ENCODE data around the gene OTOP1.
"Not testable (repeated sequence)": the region's sequence is repeated elsewhere in the genome, so short reads cannot be mapped to it uniquely, and the experiment has no call there.

OTOP1 gene, protein sequence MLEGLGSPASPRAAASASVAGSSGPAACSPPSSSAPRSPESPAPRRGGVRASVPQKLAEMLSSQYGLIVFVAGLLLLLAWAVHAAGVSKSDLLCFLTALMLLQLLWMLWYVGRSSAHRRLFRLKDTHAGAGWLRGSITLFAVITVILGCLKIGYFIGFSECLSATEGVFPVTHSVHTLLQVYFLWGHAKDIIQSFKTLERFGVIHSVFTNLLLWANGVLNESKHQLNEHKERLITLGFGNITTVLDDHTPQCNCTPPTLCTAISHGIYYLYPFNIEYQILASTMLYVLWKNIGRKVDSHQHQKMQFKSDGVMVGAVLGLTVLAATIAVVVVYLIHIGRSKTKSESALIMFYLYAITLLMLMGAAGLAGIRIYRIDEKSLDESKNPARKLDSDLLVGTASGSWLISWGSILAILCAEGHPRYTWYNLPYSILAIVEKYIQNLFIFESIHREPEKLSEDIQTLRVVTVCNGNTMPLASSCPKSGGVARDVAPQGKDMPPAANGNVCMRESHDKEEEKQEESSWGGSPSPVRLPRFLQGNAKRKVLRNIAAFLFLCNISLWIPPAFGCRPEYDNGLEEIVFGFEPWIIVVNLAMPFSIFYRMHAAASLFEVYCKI

DNA sequence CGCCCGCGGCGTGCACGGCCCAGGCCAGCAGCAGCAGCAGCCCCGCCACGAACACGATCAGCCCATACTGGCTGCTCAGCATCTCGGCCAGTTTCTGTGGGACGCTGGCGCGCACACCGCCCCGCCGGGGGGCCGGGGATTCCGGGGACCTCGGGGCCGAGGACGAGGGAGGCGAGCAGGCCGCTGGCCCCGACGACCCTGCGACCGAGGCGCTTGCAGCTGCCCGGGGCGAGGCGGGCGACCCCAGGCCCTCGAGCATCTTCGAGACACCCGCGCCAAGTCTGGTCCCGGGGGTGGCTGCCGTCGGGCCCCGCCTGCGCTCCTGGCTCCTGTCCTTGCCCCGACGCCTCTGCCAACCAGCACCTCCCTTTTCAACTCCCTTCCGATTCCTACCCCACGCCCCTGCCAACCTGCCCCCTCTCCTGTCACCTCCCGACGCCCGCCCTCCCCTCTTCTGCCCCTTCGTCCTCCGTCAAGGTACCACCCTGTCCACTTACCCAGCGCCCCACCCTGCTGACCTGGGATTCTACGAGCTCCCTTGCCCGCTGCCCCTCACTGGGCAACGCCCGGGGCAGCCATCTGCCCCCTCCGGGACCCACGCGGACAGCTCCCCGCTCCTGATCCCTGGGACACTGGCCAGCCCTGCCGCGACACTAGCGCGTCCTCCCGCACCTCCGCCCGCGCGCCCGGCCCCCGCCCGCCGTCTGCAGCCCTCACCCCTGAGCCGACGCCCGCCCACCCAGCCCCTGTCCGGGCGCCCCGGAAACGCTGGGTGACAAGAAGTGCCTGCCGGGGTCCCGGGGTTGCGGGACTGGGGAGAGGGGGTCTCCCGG is at the start of gene OTOP1:
Gene OTOP1, minus strand, starts transcription at position 324 of the 833 bp plus-strand sequence. Its CDS starts 65 bp downstream, at position 259.
- no peak for FAIRE-seq

DNA sequence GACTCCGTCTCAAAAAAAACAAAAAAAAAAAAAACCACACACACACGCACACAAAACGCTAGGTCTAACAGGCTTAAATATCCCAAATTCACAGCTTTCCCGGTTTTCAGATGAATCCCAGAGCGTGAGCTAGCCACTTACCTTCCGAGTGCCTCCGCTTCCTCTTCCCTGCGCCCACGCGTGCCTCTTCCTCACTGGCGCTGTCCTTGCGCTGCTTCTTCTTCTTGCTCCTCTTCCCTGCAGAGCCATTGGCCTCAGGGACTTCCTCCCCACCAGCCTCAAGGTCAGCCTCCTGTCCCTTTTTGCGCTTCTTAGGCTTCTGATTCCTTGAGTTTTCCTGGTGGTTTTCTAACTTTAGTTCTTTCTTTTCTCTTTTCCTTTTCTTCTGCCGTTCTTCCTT is 47.5 kb upstream of the OTOP1 start:
- FAIRE-seq, result no peak

DNA sequence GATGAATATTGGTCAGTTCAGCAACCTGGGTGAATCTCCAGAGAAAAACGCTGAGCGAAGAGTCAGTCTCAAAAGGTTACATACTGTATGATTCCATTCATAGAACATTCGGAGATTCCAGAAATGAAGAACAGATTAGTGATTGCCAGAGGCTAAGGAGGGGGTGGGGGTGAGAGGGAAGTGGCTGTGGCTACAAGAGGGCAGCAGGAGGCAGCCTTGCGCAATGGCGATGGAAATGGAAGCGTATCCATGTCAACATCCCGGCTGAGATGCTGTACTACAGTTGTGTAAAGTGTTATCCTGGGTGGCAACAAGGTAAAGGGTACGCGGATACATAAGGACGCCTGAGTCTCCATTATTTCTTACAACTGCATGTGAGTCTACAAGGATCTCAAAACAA is 45.2 kb upstream of the OTOP1 start:
- FAIRE-seq, result no peak

DNA sequence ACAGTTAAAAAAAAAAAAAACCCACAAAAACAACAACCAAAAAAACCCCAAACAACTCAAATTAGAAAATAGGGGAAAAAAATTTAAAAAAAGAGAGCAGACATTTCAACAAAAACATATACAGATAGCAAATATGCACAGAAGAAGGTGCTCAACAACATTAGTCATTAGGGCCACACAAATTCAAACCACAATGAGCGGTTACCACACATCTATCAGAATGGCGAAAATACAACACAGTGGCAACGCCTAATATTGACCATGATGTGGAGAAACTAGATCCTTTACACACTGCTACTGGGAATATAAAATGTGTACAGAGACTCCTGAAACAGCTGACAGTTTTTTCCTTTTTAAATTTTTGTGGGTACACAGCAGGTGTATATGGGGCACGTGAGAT is 43.8 kb upstream of the OTOP1 start:
- FAIRE-seq, result no peak

DNA sequence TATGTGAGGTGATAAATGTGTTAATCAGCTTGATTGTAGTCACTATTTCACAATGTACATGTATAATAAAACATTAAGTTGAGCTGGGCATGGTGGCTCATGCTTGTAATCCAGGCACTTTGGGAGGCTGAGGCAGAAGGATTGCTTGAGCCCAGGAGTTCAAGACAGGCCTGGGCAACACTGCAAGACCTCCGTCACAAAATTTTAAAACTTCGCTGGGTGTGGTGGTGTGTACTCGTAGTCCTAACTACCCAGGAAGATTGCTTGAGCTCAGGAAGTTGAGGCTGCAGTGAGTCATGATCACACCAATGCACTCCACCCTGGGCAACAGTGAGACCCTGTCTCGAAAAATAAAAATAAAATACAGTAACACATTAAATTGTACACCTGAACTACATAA is 43.1 kb upstream of the OTOP1 start:
- FAIRE-seq, result no peak

DNA sequence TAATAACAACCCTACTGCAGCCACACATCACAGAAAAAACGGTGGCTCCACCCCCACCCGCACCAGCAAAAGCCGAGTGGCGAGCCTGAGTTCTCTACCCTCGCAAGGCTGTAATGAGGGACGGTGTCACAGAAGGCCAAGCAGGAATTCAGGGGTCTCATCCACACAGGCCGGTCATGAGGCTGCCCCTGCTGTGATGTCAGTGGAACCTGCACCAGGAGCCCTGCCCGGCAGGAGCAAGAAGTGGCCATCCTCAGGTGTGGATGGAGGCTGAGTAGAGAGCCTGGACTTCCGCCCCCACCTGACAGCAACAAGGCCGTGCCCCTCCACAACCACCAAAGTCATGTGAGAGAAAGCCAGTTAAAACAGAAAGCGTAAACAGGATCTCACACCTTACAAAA is 42.6 kb upstream of the OTOP1 start:
- no peak for FAIRE-seq

DNA sequence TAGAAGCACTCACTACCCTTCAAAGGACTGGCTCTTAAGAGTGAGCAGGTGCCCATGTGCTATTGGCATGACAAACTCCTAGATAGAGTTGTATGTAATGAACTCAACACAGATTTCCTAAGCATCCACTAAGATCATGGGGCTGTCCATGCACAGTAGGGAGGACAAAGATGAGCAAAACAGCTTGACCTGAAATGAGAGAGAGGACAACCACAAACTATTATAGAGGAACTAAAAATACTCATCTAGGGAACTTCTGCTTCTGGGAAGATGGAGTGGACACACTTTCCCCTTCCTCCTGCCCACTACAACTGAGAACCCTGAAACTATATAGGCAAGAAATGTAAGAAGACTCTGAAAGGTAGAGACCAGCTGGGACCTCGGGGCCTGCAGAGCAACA is 42.0 kb upstream of the OTOP1 start:
- no peak for FAIRE-seq

DNA sequence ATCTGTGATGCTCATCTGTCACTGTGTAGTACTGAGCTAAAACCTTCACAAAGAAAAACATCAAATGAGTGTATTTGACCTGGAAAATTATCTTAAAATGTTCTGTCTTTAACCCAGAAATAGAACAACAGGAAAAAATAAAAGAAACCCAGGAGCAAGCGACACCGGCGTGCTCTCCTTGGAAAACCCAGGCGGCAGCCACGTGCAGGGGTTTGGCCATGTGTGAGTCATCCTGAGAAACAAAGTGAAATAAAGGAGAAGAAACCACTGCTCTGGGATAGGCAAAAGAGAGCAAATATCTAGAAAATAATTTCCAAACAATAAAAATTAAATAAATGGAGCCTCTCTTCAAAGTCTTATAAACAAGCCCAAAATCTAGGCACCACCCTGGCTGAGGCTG is 41.3 kb upstream of the OTOP1 start:
- FAIRE-seq, result no peak

DNA sequence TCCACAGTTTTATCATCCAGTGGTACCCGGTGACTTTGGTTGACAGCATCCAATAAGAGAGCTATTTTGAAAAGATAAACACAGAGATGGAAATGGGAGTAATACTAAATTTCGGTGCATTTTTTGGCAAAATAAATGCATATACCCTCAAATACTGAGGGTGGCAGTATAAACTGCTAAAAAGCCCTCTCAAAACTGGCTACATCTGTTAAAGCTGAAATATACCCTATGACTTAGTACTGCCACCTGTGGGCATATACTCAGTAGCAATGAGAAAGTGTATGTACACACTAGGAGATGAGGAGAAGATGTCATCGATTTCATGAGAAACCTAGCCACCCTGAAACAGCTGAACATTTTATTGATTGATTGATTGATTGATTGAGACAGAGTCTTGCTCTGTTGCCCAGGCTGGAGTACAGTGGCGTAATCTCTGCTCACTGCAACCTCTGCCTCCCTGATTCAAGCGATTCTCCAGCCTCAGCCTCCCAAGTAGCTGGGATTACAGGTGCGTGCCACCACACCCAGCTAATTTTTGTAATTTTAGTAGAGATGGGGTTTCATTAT is 33.5 kb upstream of the OTOP1 start:
- peak; percentile 71 for FAIRE-seq

DNA sequence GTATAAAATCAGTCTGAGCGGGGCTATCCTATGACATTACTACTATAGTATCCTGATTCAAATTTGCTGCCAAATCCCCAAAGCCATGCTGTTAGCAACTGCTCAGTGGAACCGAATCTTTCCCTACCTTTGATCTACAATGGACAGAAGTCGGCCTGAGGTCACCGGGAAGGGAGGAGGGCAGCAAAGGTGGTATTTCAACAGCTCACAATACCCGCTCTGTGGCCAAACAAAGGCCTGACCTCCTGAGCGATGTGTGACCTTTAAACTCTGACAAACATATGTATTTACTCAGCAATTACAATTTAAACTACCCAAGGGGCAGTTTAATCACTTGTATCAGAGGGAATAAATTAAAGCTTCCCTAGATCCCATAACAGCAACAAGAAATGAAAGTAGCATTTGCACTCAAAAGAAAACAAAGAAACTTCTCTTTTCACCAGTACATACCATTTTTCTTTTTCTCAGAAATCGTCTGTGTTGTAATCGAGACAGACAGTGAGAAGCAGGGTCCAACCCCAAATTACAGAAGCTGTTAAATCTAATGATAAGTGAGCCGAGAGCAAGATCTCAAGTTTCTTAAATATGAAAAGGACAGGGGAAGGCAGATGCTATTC is 32.9 kb upstream of the OTOP1 start:
- no peak for FAIRE-seq

DNA sequence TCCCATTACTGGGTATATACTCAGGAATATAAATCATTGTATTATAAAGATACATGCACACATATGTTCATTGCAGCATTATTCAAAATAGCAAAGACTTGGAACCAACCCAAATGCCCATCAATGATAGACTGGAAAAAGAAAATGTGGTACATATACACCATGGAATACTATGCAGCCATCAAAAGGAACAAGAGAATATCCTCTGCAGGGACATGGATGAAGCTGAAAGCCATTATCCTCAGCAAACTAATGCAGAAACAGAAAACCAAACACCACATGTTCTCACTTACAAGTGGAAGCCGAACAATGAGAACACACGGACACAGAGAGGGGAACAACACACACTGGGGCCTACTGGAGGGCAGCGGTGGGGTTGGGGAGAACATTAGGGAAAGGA is 31.0 kb upstream of the OTOP1 start:
- not testable (repeated sequence) for FAIRE-seq

DNA sequence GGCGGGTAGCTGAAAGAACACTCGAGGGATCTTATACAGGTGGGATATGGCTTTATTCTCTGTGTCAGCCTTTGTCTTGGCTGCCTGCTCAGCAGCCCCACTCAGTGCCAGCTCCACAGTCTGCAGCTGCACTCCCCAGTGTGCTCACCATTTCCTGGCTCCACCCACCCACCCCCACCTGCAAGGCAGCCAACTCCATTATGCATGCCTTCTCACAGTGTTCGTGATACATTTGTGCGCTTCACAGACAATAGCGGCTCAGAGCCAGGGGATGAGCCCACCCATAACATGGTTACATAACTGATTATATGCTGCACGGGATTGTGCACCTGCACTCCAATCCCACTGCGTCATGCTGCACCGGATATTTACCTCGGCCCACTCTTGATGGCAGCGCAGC is 30.1 kb upstream of the OTOP1 start:
- no peak for FAIRE-seq

DNA sequence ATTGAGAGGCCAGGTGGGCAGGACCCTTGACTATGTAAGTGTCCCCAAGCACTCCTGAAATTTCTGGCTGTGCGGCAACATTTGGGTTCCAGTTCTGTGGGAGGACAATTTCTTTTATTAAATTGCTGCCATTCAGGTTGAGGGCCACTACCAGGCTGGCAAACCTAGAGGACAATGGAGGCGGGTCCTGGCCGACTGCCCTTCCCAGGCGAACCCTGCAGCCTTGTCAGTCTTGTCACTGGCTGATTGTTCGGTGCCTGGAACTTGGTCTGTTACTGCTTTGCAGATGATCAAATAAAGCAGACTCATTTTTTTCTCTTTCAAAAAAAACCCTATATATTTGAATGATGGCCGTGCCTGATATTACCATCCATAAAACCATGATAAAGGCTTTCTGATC is 27.9 kb upstream of the OTOP1 start:
- no peak for FAIRE-seq

DNA sequence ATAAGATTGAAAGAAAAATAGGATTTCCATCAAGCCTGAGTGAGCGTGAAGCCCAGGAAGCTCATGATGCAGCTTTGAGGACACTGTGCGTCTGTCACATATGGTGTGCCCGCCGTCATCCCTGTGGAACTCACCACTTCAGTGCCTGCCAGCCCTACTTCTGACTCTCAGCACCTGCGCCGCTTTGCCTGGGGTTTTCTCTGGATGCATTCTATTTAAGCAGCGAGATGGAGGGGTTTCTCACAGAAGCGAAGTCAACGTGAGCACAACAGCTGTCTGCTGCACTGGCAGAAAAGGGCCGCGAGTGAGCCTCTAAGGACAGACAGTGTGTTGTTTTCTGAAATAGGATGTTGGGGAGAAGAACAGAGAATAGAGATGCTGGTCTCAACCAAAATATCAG is 27.5 kb upstream of the OTOP1 start:
- FAIRE-seq, result no peak

DNA sequence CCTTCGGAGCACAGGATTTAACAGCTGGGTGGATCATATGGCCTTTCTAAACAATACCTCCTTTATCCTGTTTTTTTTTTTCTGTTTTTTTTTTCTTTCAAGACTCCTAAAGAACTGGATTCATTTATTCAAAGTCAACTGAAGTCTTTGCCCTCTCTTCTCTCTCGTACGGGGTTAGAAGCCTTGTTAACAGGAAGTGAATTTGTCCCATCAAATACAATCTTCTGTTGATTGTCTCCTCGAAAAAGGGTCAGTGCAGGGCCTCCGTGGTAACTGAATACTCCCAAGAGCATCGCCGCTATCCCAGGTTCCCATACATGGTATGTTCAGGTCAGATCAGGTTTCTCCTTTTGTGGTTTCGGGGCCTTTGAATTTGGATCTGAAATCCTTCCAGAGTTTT is 23.1 kb upstream of the OTOP1 start:
- FAIRE-seq, result no peak

DNA sequence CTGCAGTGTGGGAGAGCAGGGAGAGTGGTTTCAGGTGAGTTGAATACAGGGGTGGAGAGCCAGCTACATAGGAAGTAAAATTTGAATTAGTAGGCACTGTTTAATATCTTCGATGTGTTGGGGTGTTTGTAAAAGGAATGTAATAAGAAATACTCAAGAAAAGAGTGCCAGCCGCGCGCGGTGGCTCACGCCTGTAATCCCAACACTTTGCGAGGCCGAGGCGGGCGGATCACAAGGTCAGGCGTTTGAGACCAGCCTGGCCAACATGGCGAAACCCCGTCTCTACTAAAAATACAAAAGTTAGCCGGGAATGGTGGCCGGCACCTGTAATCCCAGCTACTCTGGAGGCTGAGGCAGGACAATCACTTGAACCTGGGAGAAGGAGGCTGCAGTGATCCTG is 22.6 kb upstream of the OTOP1 start:
- not testable (repeated sequence) for FAIRE-seq

DNA sequence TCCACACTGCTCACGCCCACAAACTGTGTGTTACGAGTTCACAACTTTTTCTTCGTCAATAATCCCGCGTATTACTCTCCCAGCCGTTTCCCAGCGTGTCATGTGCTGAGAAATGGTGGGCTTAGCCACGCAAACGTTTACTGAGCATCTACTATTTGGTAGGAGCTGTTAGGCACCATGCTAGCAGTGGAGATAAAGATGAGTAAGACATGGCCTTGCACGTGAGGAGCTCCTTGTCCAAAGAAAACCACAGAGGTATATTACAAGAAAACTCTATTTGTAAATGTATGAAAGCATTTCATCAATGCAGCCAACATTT is 22.1 kb upstream of the OTOP1 start:
- no peak for FAIRE-seq

DNA sequence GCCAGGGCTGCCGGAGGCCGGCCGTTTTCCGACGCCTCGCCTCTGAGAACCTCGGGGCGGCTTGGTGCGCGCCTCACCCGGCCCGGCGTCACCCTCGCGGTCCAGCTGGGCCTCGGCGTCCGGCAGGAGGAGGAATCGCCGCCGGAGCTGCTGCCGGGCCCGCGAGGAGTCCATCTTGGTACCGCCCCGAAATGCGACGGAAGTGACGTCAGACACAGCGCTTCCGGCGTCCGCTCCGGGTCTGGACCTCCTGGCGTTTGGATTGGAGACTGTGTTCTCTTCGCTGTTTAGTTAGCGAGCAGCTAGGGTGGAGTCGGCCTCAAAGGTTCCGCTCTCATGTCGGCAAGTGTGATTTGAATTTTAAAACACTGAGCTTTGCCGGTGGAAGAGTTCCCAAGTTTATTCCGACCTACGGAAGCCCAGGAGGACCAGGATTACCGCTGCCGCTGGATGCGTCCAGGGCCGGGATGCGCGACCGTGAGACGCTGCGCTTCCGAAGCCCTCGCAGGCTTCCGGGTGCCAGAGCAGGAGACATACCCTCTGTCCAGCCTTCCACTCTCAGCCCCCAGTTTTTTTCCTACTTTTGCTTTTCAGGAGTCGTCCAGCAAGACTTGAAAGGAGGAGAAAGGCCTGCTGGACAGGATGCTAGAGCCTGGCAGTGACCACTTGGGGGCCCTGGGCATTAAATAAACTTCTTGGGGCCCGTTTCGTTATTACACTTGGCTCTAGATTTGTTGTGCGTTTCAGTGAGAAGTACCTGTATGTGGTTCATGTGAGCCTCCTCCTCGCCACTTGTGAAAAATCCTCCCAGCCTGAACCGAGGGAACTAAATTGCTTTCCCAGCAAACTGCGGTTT is 21.5 kb upstream of the OTOP1 start, which contains the start of gene TMEM128:
Gene TMEM128, minus strand, starts transcription at position 195 of the 856 bp plus-strand sequence. Its CDS starts 21 bp downstream, at position 174.
- peak; percentile 13 for FAIRE-seq

DNA sequence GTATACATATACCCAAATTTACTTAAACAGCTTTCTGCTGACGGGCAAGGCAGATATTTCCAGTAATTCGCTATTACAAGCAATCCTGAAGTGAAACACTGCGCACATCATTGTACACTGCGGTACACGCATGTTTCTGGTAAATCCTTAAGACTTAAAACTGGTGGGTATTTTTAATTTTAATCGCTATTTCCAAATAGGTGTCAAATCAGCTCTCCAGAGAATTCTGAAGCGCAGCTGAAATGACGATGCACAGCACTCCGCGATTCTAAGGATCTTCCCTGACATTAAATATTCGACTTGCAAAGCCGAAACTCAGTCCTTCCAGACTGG is 20.9 kb upstream of the OTOP1 start:
- no peak for FAIRE-seq

DNA sequence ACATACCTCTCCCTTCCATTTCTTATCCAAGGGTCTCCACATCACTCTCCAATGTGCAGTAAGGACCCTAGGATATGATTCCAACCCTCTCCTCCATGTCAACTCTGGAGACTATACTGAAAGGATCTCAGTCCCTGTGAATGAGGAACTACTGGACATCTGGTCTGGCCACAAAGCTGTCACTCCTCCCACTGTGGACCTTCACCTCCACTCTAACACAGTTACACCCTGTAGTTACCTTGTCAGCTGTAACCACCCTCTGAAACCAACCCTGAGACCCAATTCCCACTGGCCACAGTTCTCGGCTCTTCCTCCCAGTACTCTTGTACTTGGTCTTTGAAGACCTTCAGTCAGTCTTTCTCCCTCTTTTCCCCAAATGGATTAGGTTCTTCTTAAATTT is 18.4 kb upstream of the OTOP1 start:
- no peak for FAIRE-seq

DNA sequence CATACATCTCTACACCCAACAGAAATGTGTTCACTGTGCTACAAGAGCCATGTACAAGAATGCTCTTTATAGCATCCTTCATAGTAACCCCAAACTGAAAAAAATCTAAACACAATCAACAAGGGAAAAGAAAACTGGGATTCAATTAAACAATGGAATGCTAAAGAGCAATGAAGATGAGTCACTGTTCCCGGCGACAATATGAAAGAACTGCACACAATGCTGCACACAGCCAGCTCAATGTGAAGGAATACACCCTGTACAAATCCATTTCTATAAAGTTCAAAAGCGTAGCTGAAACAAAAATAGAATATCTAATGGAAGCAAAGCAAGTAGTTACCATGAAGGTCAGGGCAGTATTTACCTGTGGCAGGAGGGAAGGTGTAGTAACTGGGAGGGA is 12.8 kb upstream of the OTOP1 start:
- not testable (repeated sequence) for FAIRE-seq

DNA sequence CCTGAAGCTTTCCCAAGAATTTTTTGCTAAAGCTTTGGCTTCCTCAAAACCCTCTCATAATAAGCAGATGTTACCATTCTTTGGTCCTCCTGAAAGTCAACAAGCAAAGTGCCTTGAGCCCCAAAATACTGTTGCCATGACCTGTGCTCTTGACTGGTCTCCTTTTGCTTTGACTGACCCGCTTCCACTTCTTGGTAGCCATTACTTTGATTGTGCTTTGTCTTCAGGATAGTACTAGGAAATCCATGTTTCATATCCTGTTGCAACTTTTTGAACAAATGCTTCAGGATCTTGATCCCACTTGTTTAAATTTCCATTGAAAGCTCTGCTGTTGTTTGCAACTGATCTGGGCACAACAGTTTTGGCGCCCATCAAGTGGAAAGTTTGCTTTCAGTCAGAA is 6.9 kb upstream of the OTOP1 start:
- no peak for FAIRE-seq

Measured in TTC549 (cell line).